K562 (cell line): Measurements from ENCODE around the gene CRYBG2. TPM values are rescaled to one million over a fixed set of nuclear protein-coding genes. Genes with fewer than 3 reads are reported as not detected.
A peak's percentile ranks its signal among the peaks of the same experiment; 100 is the strongest.

Experiments used
- AFF1 ChIP-seq, 2 experiments: fragments of 450-650 bp; IDR thresholded peaks; 2 replicates each; pipeline ENCODE4 v1.6.1; 2018; ENCODE audit warnings: mild to moderate bottlenecking in 2 of 2, low read depth in 1 of 2; ENCODE audit not compliant: partially characterized antibody in 2 of 2
- BCLAF1 ChIP-seq, 2 experiments: fragments of 450-650 bp in 1 of 2; IDR thresholded peaks; 2 replicates each; pipeline ENCODE4 v1.6.1; 2011 to 2017; ENCODE audit warnings: low read depth in 2 of 2, antibody characterized with exemption in 1 of 2, borderline replicate concordance in 1 of 2, low read length in 1 of 2, mild to moderate bottlenecking in 1 of 2, mixed read lengths in 1 of 2; ENCODE audit not compliant: control insufficient read depth in 1 of 2
- CREB3L1 ChIP-seq: fragments of 450-650 bp; IDR thresholded peaks from 2 replicates; pipeline ENCODE4 v1.6.1; 2014; ENCODE audit warnings: low read depth, mild to moderate bottlenecking, moderate library complexity, borderline replicate concordance
- EP300 ChIP-seq: IDR thresholded peaks from 2 replicates; pipeline ENCODE4 v1.6.1; 2012; ENCODE audit warnings: low read length, improper control_type of control experiment
- LEF1 ChIP-seq: fragments of 450-650 bp; IDR thresholded peaks from 2 replicates; pipeline ENCODE4 v1.6.1; 2016; ENCODE audit warnings: mild to moderate bottlenecking
- PBX2 ChIP-seq, 2 experiments: IDR thresholded peaks in 1 of 2; conservative IDR thresholded peaks in 1 of 2; 2 replicates each; pipeline ENCODE4 v1.6.1; 2016; ENCODE audit warnings: low read depth in 2 of 2, mild to moderate bottlenecking in 1 of 2, missing compliant biosample characterization in 1 of 2, missing genetic modification characterization in 1 of 2, moderate library complexity in 1 of 2
- POLR2G ChIP-seq: fragments of 200-400 bp; formaldehyde crosslinking; IDR thresholded peaks from 2 replicates; pipeline ENCODE4 v1.6.1; 2017; ENCODE audit warnings: low read depth, mild to moderate bottlenecking, antibody characterized with exemption, low read length, moderate library complexity
- SMARCA4 ChIP-seq: fragments of 450-650 bp; IDR thresholded peaks from 2 replicates; pipeline ENCODE4 v1.6.1; 2016
- SMARCB1 ChIP-seq: IDR thresholded peaks from 2 replicates; pipeline ENCODE4 v1.6.1; 2011; ENCODE audit warnings: improper control_type of control experiment, low read depth; ENCODE audit not compliant: insufficient read length
- ZNF24 ChIP-seq: fragments of 450-650 bp; IDR thresholded peaks from 2 replicates; pipeline ENCODE4 v1.6.1; 2016
- ZNF766 ChIP-seq: fragments of 200-800 bp; sonication (Bioruptor generic); conservative IDR thresholded peaks from 2 replicates; pipeline ENCODE4 v1.6.1; 2016; ENCODE audit warnings: missing genetic modification characterization, missing compliant biosample characterization
- ZNF778 ChIP-seq: fragments of 450-650 bp; formaldehyde crosslinking; IDR thresholded peaks from 2 replicates; pipeline ENCODE4 v1.4.0; 2020; ENCODE audit warnings: mild to moderate bottlenecking, moderate library complexity
- polyA plus RNA-seq, 8 experiments: library from polyadenylated mRNA; depleted of rRNA in 4 of 8; stranded (reverse) in 5 of 8; unstranded in 3 of 8; fragments of >200 nt; fragmentation: Nextera tagmentation in 2 of 8; fragmentation: Illumina TruSeq in 1 of 8; extraction: Ambion mirVana in 2 of 8; extraction: Trizol in 1 of 8; gene quantifications; 2 replicates each; pipeline versions ENCODE4 v1.2.1 to v1.2.3, GENCODE V29; 2011 to 2014; ENCODE audit warnings: inconsistent platforms in 1 of 8, missing spikeins in 1 of 8
- total RNA-seq, 7 experiments: library from RNA; depleted of rRNA in 6 of 7; stranded (reverse); fragments of >200 nt in 6 of 7; fragmentation: Illumina TruSeq in 2 of 7; extraction: Trizol in 2 of 7; gene quantifications; 2 replicates each; pipeline versions ENCODE4 v1.2.1 to v1.2.3, GENCODE V29; 2011 to 2021; ENCODE audit warnings: low replicate concordance in 1 of 7
- TF ChIP-seq, protein P1 (sequence below): sonication (generic); formaldehyde crosslinking; IDR thresholded peaks from 2 replicates; pipeline ENCODE4 v1.9.0; 2022; ENCODE audit warnings: mild to moderate bottlenecking, missing genetic modification reagents

CRYBG2 gene
- total and polyA plus RNA-seq, 9 of the 15 experiments (the other 6 are each of a cell fraction or from before 2014, with no cell fraction given) = 0.39 to 8.5 (median 3.7) TPM

DNA sequence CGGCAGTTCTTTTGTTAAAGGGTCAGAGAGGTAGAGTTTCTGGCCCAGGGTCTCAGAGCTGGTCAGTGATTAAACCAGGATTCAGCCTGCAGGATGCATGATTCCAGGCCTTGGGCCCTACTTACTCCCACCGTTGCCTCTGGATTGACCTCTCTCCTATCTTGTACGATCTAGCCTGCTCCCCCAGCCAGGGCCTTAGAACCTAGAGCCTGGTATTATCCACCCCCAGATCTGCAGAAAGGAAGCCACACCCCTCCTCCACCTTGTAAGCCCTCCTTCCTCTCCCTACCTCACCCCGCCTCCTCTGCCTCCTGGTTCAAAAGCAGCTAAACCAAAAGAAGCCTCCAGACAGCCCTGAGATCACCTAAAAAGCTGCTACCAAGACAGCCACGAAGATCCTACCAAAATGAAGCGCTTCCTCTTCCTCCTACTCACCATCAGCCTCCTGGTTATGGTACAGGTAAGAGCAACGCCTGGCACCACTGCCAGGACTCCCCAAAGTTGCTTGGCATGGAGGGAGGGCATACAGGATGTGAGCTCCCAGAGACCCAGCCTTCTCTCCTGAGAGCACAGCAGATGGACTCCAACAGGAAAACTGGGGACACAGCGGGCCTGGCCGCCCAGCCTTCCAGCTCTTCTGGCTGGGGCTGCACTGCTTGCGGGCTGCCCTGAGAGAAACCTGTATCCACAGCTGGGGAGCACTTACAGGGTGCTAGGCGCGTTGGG, 36.2 kb downstream of the CRYBG2 start, which contains the start of gene CD52 (continued):
- TF ChIP-seq POLR2G (0 out of 2 replicates have a peak, but pooled peaks have one; percentile 16), PBX2 (CRISPR knock-in tag; IDR thresholded peaks at IDR 0.05; ENCODE audit: low read depth) (no peak), PBX2 (tag; conservative IDR thresholded peaks at IDR 0.05; ENCODE audit: low read depth) (no peak), LEF1 (0 out of 2 replicates have a peak, but pooled peaks have one; percentile 36), SMARCB1 (no peak), CREB3L1 (peak; percentile 23; the same call in 1 of the 2 replicates), BCLAF1 (IDR thresholded peaks at IDR 0.05; ENCODE audit: borderline replicate concordance in 1 of 2, control insufficient read depth in 1 of 2, low read depth in 2 of 2, low read length in 1 of 2) (no peak), SMARCA4 (0 out of 2 replicates have a peak, but pooled peaks have one; percentile 24), ZNF778 (no peak), ZNF766 (CRISPR knock-in tag) (0 out of 2 replicates have a peak, but pooled peaks have one; percentile 25), ZNF24 (no peak), EP300 (peak; percentile 37), AFF1 (IDR thresholded peaks at IDR 0.05; ENCODE audit: low read depth in 1 of 2, partially characterized antibody in 2 of 2) (peak in 1 of 2 experiments; percentile 23)
- TF ChIP-seq, protein P1, sequence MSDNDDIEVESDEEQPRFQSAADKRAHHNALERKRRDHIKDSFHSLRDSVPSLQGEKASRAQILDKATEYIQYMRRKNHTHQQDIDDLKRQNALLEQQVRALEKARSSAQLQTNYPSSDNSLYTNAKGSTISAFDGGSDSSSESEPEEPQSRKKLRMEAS = no peak; the same call in 1 of the 2 replicates
